Ovary (tissue), 9 donors: ENCODE measurements around the gene DSCAM. TPM values are rescaled to one million over a fixed set of nuclear protein-coding genes. Genes with fewer than 3 reads are reported as not detected.

Experiments
- DNase-seq, 5 donors: peaks; one replicate each; pipeline ENCODE4 v3.0.0-alpha.2; 2019 to 2020
- H3K27ac ChIP-seq, 2 donors: fragments of 200-600 bp; one replicate each; pipeline versions ENCODE4 v1.5.1 to v1.8.0; 2019 to 2022
- H3K27me3 ChIP-seq: fragments of 200-600 bp; one replicate; pipeline ENCODE4 v1.8.0; 2022
- H3K36me3 ChIP-seq: fragments of 200-600 bp; sonication (generic); one replicate; pipeline ENCODE4 v1.5.1; 2019
- H3K4me1 ChIP-seq: one replicate; pipeline ENCODE4 v1.8.1; 2013; ENCODE audit warnings: mild to moderate bottlenecking, moderate library complexity; ENCODE audit not compliant: insufficient read depth
- H3K4me3 ChIP-seq: fragments of 200-600 bp; sonication (generic); one replicate; pipeline ENCODE4 v1.5.1; 2017
- H3K9me3 ChIP-seq, 2 donors: fragments of 200-600 bp in 1 of 2; sonication (generic) in 1 of 2; one replicate each; pipeline versions ENCODE4 v1.5.1 to v1.8.1; 2013 to 2019; ENCODE audit warnings: mild to moderate bottlenecking in 1 of 2, moderate library complexity in 1 of 2
- EP300 ChIP-seq: sonication (generic); formaldehyde crosslinking; IDR thresholded peaks from one replicate; pipeline ENCODE4 v1.6.1; 2017; ENCODE audit warnings: antibody characterized with exemption
- POLR2A ChIP-seq: fragments of 450-650 bp; IDR thresholded peaks from one replicate; pipeline ENCODE4 v1.6.1; 2017; ENCODE audit warnings: antibody characterized with exemption, mild to moderate bottlenecking, moderate library complexity
- WGBS, 3 donors: extraction: QIAGEN DNeasy Blood & Tissue Kit in 1 of 3; methylation state at CpG; one replicate each; pipeline versions ENCODE4 v1.1.5 to v1.1.7; 2013 to 2017; 5-methylcytosine and 5-hydroxymethylcytosine counted together
- intact Hi-C, 4 donors: fragments of 100-400 bp; cut with DNase I; formaldehyde crosslinking; loops; one replicate each; pipeline versions ENCODE4 v1.11.0 to v1.15.1; 2022 to 2023
- polyA plus RNA-seq, 2 donors: library from polyadenylated mRNA; stranded (reverse); fragments of 200-250 nt in 1 of 2; fragments of 350-450 nt in 1 of 2; fragmentation: Illumina TruSeq in 1 of 2; extraction: RNeasy Lipid Tissue Mini Kit (QIAGEN cat#74804) in 1 of 2; gene quantifications; one replicate each; pipeline ENCODE4 v1.2.3, GENCODE V29; 2013 to 2014
- total RNA-seq, 7 donors: library from RNA; depleted of rRNA in 2 of 7; stranded (reverse); fragments of >200 nt in 2 of 7; fragmentation: NEBNext Ultra II Directional in 3 of 7; extraction: Animal tissue kit (Norgen Biotek cat#: 25700) in 3 of 7; gene quantifications; one replicate each; pipeline versions ENCODE4 v1.1.0 to v1.2.4, GENCODE V29; 2016 to 2023
- TF ChIP-seq, protein P1 (sequence below), 3 donors: fragments of 450-650 bp in 2 of 3; fragments of 200-600 bp in 1 of 3; IDR thresholded peaks; one replicate each; pipeline versions ENCODE4 v1.5.1 to v1.8.0; 2016 to 2022; ENCODE audit warnings: antibody characterized with exemption in 3 of 3, mild to moderate bottlenecking in 1 of 3
- donor health status: DM: no; HTN: no; CAD: no; lungs with moderate emphysema.
- donor health status: DM: no; HTN: no; CAD: no.
- donor health status: Bipolar disorder and iron deficiency.
- donor health status: DM: yes; HTN: yes; CAD: no.
- donor health status: DM: no; HTN: no; CAD: no.
- donor health status: DM: yes; HTN: yes; CAD: no.

Gene DSCAM
- total and polyA plus RNA-seq, 9 donors: under 0.01 to 0.12 (median 0.04) TPM; not detected in 5

DNA sequence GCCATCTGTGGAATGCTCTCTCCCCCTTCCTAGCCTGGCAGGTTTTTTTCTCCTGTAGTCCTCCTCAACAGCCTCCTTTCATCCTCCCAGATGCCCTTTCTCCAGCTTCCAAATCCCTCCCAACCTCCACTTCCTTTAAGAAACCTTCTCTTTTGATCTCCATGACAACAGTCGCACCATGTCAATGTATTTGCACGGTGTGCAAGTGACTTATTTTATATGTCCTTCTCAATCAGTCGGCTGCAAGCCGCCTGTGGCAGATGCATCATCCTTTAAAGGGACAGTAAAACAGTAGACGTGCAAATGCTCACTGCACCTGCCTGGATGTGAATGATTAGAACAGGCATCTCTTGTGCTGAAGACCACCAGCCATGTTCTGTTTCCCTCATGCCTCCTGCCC, 694.5 kb downstream of the DSCAM start:
- DNase-seq: no peak
- WGBS, 3 donors: 16 to 39% (median 17%) methylated on average over 5 of the region's 5 CpGs
- Histone ChIP-seq H3K4me1 (no peaks in the 10 kb centered on the region), H3K36me3 (no peaks in the 10 kb centered on the region), H3K27ac (no peak overlapping the region), H3K4me3 (no peak overlapping the region), H3K27me3 (no peaks in the 10 kb centered on the region), H3K9me3 (no peaks in the 10 kb centered on the region)
- intact Hi-C loops: no loop called here
- TF ChIP-seq, protein P1, sequence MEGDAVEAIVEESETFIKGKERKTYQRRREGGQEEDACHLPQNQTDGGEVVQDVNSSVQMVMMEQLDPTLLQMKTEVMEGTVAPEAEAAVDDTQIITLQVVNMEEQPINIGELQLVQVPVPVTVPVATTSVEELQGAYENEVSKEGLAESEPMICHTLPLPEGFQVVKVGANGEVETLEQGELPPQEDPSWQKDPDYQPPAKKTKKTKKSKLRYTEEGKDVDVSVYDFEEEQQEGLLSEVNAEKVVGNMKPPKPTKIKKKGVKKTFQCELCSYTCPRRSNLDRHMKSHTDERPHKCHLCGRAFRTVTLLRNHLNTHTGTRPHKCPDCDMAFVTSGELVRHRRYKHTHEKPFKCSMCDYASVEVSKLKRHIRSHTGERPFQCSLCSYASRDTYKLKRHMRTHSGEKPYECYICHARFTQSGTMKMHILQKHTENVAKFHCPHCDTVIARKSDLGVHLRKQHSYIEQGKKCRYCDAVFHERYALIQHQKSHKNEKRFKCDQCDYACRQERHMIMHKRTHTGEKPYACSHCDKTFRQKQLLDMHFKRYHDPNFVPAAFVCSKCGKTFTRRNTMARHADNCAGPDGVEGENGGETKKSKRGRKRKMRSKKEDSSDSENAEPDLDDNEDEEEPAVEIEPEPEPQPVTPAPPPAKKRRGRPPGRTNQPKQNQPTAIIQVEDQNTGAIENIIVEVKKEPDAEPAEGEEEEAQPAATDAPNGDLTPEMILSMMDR (IDR thresholded peaks at IDR 0.05): no peak
- TF ChIP-seq POLR2A: no peak
- no peak for TF ChIP-seq EP300

DNA sequence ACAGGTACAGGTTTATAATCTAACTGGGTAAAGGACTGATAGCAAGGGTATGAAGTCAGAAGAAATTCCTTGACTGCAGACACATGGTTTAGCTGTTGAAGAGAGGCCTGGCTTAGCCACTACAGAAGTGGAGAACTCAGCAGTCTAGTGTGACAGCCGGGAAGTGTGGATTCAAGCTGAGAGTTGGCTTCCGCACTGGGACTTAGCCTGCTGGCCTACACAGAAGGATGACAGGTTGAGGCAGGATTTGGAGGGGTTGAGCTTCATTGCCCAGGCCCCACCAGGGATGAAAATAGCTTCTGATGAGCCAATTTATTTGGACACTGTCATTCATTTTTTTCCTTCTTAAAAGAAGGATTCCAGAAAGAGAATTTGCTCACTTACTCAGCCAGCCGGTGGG, 695.3 kb downstream of the DSCAM start:
- DNase-seq: no peak
- no peaks in the 10 kb centered on the region for H3K36me3 ChIP-seq
- TF ChIP-seq POLR2A: no peak
- TF ChIP-seq EP300: no peak
- TF ChIP-seq, protein P1 (IDR thresholded peaks at IDR 0.05): no peak
- H3K4me3 ChIP-seq: no peak overlapping the region
- H3K4me1 ChIP-seq: no peaks in the 10 kb centered on the region
- H3K27ac ChIP-seq: no peak overlapping the region
- intact Hi-C loops: no loop called here
- no peaks in the 10 kb centered on the region for H3K27me3 ChIP-seq
- WGBS, 3 donors: 75 to 81% (median 76%) methylated on average over 3 of the region's 3 CpGs
- no peaks in the 10 kb centered on the region for H3K9me3 ChIP-seq

DNA sequence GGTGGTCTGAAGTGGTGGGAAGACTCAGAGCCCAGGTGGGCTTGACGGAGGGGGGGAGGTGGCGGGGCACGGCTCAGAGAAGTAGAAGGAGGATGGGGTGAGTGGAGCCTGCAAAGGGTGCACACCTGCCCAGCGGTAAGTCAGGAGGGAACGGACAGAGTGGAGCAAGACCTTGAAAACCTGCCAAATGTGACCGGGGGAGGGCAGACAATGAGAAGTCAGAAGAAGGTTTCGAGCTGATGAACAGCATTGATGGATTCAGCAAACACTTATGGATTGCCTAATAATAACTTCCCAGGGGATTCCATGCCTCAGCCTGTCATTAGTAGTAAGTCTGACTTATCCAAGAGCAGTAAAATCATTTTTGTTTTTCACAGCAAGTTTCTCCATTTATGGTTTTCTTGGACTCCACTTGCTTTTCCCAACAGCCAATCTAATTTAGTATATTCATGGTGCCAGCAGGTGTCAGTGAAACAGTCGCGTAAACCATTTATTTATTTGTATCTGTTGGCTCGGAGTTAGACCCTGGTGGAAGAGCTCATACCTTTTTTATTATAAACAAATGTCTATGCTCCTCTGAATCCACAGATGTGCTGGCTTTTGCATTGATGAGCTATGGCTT, 700.6 kb downstream of the DSCAM start:
- no peak overlapping the region for H3K27ac ChIP-seq
- WGBS, 3 donors: 22 to 23% (median 22%) methylated on average over 10 of the region's 10 CpGs
- DNase-seq: no peak
- H3K9me3 ChIP-seq: no peaks in the 10 kb centered on the region
- H3K4me1 ChIP-seq: no peaks in the 10 kb centered on the region
- no peaks in the 10 kb centered on the region for H3K36me3 ChIP-seq
- H3K4me3 ChIP-seq: no peak overlapping the region
- TF ChIP-seq EP300: no peak
- TF ChIP-seq, protein P1 (IDR thresholded peaks at IDR 0.05): no peak
- no peak for TF ChIP-seq POLR2A
- intact Hi-C loops: loop anchor here in 1 of 4 donors (10.0 kb wide), 1 partner anchor 928 kb away; no protein-coding TSS in a partner anchor
- no peaks in the 10 kb centered on the region for H3K27me3 ChIP-seq

DNA sequence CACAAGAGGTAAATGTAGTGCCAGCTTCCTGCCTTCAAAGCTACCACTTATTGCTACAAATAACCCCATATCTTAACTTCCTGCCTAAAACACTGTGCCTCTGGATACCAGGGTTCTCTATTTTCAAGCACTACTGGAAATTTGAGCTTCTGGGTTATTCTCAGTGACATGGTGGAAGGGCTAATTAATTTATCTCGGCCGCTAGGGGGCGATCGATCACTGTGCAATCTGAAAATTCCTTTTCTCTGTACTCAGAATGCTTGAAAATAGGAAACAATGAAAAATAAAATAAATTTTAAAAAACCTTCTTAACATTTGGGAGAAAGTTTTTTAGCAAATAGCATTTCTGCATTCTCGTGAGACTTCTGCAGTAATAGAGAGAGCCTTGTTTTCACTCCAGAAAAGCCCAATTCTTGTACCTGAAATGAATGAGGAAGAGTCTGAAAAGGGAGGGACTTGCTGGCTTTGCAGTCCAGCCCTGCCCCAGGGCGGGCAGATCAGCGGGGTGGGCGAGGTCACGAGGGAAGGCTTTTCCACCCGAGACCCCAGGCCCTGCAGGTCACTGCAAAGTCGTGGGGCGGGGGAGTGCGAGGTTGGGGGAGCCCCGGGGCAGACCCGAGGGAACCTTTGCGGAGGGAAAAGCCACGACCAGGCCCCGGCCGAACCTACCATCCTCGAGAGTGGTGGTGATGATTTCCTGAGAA, 703.0 kb downstream of the DSCAM start:
- DNase-seq: peak in 1 of 5 donors; percentile 42
- intact Hi-C loops: loop anchor here in 1 of 4 donors (10.0 kb wide), 1 partner anchor 931 kb away; no protein-coding TSS in a partner anchor
- H3K4me3 ChIP-seq: no peak overlapping the region
- H3K27me3 ChIP-seq: no peaks in the 10 kb centered on the region
- no peak overlapping the region for H3K27ac ChIP-seq
- no peaks in the 10 kb centered on the region for H3K9me3 ChIP-seq
- WGBS, 3 donors: 43 to 45% (median 44%) methylated on average over 20 of the region's 20 CpGs
- TF ChIP-seq, protein P1 (IDR thresholded peaks at IDR 0.05): peak in 1 of 3 donors; percentile 27
- TF ChIP-seq EP300: no peak
- H3K4me1 ChIP-seq: no peaks in the 10 kb centered on the region
- H3K36me3 ChIP-seq: no peaks in the 10 kb centered on the region
